NCI-H1417 treated with DMSO at 0.1 percent for 48 hours (cell line): ENCODE results near the gene RUNX1.

ENCODE experiments used
- DNase-seq: peaks from one replicate; lab custom pipeline; 2025; lab: John Stamatoyannopoulos, UW

Gene RUNX1

GRCh38 chr21:35048706-35049617, at the start of gene RUNX1:
Gene RUNX1, minus strand, starts transcription at chr21:35049302.
- no peak for DNase-seq

DNA sequence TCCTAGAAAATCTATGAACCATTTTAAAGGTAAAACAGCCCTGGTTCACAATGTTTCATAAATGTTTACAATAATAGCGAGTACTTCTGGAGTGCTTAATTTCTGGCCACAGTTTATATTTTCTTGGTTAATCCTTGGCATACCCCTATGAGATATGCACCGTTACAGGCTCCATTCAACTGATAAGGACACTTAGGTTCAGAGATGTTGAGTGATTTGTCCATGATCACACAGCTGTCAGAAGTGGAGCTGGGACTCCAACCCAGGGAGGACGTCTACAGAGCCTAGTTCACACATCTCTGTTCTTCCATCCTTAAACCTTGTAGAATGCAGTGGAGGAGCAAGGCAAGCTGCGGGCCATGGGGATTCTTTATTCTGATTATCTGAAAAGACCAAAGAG, 48.4 kb upstream of the RUNX1 start:
- no peak for DNase-seq

DNA sequence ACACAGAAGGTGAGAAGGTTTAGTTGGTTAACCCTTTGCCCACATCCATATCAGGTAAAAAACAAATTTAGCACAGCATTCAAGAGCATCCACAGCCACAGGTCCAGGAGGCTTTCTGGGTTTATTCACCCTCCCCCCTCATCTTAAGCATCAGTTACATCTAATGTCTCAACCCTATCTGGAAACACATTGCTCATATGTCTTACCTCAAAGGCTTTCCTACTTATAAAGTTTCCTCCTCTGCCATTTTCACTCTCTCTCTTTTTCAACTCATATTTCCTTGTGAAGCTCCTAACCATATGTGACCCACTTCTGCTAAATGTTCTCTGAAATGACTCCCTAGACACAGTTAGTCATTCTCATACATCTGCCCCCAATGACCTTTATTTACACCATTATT, 47.9 kb upstream of the RUNX1 start:
- no peak for DNase-seq

GRCh38 chr21:35095859-35096291, 46.8 kb upstream of the RUNX1 start:
- DNase-seq = no peak

DNA sequence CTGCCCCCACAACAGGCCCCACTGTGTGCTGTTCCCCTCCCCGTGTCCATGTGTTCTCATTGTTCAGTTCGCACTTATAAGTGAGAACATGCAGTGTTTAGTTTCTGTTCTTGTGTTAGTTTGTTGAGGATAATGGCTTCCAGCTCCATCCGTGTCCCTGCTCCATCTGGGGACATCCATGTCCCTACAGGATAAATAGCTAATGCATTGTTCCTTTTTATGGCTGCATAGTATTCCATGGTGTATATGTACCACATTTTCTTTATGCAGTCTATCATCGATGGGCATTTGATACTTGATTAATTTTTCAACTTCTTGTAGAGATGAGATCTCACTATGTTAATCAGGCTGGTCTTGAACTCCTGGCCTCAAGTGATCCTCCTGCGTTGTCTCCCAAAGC, 44.4 kb upstream of the RUNX1 start:
- DNase-seq = no peak

DNA sequence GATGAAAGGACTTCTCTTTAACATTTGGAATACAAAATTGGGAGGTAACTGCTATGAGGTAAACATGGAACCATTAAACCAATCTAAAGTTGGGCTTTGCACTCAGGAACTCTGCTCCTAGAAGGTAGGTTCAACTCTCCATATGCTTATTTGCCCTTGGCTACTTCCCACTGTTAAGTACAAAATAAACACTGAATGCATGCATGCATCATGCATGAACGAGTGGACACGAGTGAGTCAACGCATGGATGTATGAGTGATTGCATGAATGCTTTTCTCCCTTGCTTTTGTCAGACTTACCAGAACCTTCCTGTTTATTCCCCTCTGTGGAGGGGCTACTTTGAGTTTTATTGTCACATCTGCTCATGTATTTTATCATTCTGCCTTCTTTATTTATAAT, 42.4 kb upstream of the RUNX1 start:
- no peak for DNase-seq

GRCh38 chr21:35090403-35090802, 41.3 kb upstream of the RUNX1 start:
- no peak for DNase-seq

DNA sequence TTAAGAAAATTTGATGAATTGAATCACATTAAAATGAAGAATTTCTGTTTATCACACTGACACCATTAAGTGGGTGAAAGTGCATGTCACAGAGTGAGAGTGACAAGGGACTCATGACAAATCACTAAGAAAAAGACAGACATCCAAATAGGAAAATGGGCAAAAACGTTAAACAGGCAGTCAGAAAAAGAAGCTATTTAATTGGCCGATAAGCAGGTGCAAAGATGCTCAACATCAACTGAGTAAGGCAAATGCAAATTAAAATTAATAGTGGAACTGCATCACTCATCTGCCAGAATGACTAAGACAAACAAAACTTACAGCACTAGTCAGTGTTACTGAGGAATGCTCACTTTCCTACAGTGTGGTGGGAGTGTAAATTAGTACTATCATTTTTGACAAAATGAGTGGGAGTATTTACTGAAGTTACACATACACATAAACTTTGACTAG, 39.2 kb upstream of the RUNX1 start:
- DNase-seq = no peak

GRCh38 chr21:35086357-35086756, 37.3 kb upstream of the RUNX1 start:
- DNase-seq = no peak

DNA sequence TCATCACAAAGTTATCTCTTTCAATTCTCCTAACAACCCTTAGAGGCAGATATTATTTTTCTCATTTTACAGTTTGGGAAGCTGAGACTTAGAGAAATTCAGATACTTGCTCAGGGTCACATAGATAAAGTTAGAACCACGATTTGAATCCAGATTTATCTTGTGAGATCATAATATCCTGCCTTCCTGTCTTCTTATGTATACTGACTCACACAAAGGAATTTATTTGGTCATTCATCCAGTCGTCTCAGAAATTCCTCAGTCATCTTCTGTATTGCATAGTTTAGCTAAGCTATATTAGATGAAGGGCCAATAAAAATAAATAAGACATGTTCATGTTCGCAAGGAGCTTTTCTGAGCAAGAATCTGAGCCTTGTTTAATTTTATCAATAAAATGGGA, 35.8 kb upstream of the RUNX1 start:
- no peak for DNase-seq

GRCh38 chr21:35083246-35083645, 34.1 kb upstream of the RUNX1 start:
- DNase-seq = no peak

DNA sequence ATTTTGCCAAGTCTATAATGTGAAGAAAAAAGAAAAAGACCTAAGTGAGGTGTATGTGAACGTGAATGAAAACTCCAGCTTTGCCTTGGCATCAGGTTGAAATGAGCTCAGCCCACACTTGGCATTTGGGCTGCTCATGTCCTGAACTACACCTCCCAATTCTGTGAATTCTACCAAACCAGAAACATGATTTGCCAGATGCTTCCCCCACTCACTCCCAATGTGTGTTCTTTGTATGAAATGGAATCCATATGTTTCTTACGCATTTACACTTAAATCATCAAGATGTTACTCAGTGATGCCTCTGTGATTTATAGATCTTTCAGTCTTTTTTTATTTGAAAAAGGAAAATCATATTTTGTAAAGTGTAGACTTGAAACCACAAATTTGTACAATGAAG, 32.8 kb upstream of the RUNX1 start:
- no peak for DNase-seq

- no peak for DNase-seq
Observed at GRCh38 chr21:35079181-35079580, 30.1 kb upstream of the RUNX1 start.

DNA sequence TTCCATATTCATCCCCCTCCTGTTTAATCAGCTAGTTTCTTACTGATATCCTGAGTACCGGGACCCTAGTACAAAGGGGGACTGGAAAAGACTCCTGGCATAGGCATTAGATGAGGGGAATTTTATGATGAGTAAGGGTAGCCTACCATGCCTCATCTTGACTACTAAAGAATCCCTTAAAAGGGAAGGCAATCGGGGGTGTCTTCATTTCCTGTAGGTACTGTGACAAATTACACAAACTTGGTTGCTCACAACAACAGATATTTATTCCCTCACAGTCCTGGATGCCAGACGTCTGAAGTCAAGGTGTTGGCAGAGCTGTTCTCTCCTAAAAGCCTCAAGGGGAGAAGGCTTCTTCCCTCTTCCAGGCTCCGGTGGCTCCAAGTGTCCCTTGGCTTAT, 28.9 kb upstream of the RUNX1 start:
- no peak for DNase-seq

DNA sequence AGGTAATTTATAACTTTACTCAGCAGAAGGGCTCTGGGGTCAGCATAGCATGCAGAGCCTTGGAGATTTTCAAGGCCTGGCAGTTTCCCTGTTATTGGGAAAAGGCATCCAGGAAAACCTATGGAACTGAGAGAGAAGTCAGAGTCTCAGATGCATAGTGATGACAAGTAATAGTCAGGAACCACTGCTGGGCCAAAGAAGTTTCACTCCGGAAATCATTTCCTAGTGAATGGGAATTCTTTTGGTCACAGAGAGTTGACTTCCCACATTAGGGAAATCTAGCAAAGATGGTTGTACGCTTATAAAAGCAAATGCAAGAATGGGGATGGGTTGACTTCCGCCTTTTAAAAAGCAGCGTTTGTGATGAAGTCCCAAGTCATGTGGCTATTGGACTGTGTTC, 28.4 kb upstream of the RUNX1 start:
- DNase-seq = no peak

DNA sequence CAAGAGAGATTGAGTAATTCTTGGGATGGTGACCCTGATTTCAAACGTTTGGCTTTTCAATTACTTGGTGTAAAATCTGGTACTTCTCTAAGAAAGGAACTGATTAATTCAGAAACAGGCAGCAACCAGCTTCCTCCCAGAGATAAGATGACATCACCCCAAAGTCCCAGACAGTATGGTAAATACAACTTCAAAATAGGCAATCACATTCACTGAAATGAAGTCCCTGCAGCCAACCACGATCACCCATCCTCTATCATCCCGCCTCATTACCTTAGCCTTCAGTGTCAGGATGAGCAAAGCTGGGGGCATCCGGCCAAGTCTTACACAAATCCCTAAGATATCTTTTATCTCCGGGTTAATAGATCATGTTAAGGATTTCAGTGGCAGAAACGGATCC, 26.4 kb upstream of the RUNX1 start:
- no peak for DNase-seq

DNA sequence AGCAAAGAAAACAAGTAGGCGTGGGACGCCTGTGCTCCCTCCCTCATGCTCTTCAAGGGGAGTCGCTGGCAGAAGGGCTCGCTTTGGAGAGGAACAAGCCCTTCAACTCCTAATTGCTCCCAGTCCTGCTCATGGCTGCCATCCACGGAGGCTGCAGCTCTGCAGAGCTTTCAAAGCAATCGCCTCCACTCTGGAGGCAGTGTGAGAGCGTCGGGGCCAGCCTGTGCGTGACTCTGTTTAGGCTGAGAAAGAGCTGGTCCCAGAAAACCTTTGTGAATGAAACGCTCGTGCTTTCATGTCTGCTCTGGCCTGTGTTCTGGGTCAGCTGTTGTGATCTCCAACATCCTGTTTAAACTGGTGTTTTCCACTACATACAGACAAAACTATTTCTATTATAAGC, 23.9 kb upstream of the RUNX1 start:
- no peak for DNase-seq

DNA sequence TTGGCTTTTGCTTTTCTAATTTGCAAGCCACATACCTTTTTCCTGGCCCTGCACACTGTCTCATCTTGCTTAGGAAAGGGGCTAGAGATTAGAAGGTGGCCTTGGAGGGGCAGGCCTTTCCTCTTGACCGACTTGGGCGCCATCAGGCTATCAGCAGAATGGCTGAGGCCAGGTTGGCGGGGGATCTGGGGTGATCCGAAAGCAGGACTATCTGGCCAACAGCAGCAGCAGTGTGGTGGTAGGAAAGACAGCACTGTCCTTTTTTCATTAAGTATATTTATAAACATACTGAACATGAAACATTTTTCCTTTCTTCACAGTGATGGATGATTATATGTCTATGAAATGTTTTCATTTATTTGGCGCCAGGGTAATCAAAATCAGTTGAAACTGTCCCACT, 23.5 kb upstream of the RUNX1 start:
- DNase-seq = no peak

DNA sequence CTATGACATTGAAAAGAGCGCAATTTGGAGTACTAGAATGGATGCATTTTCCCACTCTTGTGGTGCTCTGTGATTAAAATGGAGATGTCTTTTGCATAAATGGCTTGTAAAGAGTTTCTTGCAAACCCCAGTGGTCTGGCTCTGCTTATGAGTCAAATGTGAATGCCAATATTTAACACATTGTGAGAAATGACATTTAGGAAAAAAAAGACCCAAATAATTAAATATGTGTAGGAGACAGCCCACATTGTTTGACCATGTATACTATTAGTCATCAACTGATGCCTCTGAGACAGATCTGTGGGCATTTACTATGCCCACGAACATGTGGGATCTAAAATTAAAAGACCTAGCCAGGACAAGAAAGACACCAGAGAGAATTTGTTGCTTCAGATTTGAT, 22.2 kb upstream of the RUNX1 start:
- DNase-seq = no peak

- DNase-seq = no peak
Observed at GRCh38 chr21:35070436-35070835, 21.3 kb upstream of the RUNX1 start.

DNA sequence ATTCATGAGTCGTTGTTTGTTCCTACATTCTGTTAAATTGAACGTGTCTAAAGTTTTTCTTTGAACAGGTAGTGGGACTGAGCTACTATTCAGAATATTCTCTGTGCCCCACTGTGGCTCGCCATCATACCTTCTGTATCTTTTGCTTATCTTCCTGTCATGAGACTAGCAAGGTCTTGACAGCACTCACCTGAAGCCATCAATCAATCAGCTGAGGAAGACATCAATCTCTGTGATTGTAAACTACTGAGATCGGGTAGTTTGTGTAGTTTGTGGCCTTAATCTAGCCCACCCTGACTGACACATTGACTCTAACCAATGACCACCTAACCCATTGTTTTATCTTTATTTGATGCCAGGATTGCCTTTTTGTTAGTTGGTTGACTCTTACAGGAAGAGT, 17.7 kb upstream of the RUNX1 start:
- DNase-seq = no peak

DNA sequence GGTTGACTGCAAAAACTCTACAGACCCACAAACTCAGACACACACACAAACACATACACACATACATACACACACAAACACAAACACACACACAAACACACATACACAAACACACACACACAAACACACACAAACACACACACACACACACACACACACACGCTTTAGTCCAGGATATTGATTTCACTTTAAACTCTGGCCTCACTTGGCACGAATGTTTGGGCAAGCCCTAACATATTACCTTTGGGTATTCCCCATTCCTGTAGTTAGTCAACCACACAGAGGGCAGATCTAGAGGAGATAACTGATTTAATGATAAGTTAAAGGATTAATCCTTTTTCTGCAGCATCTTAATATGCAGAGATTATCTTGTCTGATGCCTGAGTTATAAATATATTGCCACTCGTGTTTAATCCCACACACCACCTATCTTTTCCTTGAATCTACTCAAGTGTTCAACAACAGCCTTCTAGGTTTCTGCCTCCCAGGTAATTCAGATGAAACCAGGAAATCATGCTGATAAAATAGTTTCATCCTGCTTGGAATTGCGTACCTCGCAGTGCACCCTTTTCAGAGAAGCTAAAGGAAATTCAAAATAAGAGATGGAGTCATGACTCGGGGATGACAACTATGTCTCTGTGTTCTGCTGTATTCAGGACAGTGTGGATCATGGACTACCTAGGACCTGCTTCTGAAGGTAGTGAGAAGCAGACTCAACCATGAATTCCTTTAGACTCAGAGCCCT, 14.5 kb upstream of the RUNX1 start:
- DNase-seq = no peak

GRCh38 chr21:35062016-35062415, 12.9 kb upstream of the RUNX1 start:
- no peak for DNase-seq
